D721Med (cell line): ENCODE measurements around the gene KCNN4.

Source experiments
- DNase-seq: peaks from one replicate; pipeline ENCODE4 v3.0.0; 2011; ENCODE audit warnings: low spot score; ENCODE audit not compliant: insufficient read length
- FAIRE-seq: peaks from 2 replicates; lab custom pipeline; 2011; peaks lifted over from hg19 to GRCh38; lab: Jason Lieb, UNC
- TF ChIP-seq, protein P1 (sequence below): IDR thresholded peaks from 2 replicates; pipeline ENCODE4 v1.5.1; 2012; ENCODE audit warnings: mild to moderate bottlenecking, control low read depth; ENCODE audit not compliant: insufficient read depth; ENCODE audit errors: missing control alignments

KCNN4 gene

DNA sequence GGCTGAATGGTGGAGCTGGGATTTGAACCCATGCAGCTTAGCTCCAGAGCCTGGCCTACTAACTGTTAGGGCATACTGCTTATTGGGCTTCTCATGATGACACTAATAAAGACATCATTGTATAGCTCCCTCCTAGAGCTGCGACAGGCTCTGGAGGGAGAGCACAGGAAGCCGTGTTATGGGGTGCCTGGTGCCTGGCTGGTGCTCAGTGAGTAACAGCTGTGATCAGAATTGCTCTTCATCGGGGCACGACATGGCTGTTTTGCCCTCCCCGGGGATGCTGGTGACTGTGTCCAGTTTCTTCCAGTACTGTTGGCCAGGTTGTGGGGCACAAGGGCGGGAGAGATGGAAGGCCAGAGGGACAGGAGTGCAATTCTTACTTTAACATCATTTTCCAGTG is 16.3 kb upstream of the KCNN4 start:
- no peak for DNase-seq
- TF ChIP-seq, protein P1, sequence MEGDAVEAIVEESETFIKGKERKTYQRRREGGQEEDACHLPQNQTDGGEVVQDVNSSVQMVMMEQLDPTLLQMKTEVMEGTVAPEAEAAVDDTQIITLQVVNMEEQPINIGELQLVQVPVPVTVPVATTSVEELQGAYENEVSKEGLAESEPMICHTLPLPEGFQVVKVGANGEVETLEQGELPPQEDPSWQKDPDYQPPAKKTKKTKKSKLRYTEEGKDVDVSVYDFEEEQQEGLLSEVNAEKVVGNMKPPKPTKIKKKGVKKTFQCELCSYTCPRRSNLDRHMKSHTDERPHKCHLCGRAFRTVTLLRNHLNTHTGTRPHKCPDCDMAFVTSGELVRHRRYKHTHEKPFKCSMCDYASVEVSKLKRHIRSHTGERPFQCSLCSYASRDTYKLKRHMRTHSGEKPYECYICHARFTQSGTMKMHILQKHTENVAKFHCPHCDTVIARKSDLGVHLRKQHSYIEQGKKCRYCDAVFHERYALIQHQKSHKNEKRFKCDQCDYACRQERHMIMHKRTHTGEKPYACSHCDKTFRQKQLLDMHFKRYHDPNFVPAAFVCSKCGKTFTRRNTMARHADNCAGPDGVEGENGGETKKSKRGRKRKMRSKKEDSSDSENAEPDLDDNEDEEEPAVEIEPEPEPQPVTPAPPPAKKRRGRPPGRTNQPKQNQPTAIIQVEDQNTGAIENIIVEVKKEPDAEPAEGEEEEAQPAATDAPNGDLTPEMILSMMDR: no peak
- FAIRE-seq: no peak

DNA sequence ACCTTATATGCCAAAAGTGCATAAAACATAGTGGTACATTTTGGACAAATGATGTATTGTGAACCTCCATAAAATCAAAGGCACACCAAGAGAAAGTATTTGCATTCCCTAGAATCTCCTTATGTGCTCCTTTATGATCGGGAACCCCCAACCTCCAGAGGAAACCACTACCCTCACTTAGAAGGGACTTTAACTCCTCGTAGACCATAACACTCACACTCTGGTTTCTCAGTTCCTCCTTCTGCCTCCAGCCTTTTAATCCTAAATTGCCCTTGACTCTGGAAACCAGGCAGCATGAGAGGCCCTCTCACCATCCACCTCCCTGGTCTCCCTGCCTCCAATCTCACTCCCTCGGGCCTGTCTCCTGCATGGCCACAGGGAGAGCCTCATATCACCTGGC is 9.8 kb upstream of the KCNN4 start:
- FAIRE-seq: no peak
- no peak for DNase-seq
- TF ChIP-seq, protein P1: no peak

DNA sequence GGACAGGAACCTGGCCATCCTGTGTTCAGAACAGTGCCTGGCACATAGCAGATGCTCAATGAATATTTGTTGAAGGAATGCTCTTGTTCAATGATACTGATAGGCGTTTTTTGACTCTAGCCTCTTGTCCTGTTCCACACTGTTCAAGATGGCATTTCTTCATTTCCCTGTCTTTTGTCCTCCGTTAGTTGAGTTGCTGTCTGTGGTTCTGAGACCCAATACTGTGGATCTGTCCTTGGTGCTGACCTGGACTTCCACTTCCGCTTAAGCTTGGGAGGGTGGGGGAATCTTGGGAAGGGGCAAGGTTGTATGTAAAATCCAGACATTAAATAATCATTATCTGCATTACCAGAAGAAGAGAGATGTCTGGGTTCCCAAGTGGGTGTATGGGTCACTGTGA is 8.3 kb upstream of the KCNN4 start:
- no peak for FAIRE-seq
- DNase-seq: no peak
- TF ChIP-seq, protein P1: no peak

GRCh38 chr19:43786665-43787064 is 5.9 kb upstream of the KCNN4 start:
- DNase-seq (no peak), FAIRE-seq (no peak)
- TF ChIP-seq, protein P1: no peak

DNA sequence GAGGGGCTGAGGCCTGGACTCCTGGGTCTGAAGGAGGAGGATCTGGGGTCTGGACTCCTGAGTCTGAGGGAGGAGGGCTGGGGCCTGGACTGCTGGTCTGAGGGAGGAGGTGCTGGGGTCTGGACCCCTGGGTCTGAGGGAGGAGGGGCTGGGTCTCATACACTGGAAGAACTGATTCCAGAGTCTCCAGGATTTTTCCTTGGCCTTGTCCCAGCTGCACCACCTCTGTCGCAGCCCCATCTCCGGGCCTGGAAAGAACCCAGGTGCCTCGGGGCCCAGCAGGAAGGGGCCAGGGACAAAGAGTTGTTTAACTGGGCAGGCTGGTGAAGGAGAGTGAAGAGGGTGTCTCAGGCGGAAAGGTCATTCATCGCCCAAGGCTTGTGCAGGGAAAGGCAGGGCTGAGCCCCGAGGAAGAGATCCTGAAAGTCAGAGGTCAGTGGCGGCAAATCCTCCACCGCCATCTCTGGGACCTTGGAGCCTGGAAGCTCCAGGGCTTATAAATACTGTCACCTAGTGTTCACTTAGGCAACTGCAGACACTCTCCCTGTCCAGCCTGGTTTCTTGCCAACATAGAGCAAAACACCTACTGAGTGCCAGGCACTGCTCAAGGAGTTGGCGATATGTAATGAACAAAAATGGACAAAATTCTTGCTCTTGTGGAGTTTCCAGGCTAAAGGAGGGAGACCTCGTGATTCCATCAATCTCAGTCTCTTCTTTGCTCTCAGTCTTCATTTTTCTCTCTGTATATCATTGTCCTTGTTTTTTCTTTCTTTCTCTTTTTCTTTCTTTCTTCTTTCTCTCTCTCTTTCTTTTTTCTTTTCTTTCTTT is 4.4 kb upstream of the KCNN4 start:
- FAIRE-seq (no peak), DNase-seq (no peak)
- TF ChIP-seq, protein P1: peak; percentile 94

- no peak for DNase-seq
- TF ChIP-seq, protein P1: no peak
- no peak for FAIRE-seq
Measured at GRCh38 chr19:43784241-43784980, 3.6 kb upstream of the KCNN4 start.
